GM18867 (cell line): ENCODE results near the gene SLC9A7.
"Not testable (repeated sequence)": the region's sequence is repeated elsewhere in the genome, so short reads cannot be mapped to it uniquely, and the experiment has no call there.

ENCODE experiments used
- ATAC-seq: cut with Tn5 transposase; IDR thresholded peaks from one replicate; pipeline ENCODE4 v1.9.1; 2021; ENCODE audit warnings: mild to moderate bottlenecking, moderate library complexity; ENCODE audit not compliant: unreplicated experiment

Gene SLC9A7

GRCh38 chrX:46754586-46755061, 4.3 kb downstream of the SLC9A7 start:
- peak; percentile 35 for ATAC-seq

GRCh38 chrX:46754036-46754435, 4.9 kb downstream of the SLC9A7 start:
- ATAC-seq, result no peak

- ATAC-seq, result no peak
These were observed 8.0 kb downstream of the SLC9A7 start for GRCh38 chrX:46750889-46751288.

GRCh38 chrX:46744009-46744408, 14.9 kb downstream of the SLC9A7 start:
- ATAC-seq, result no peak

GRCh38 chrX:46743046-46743445, 15.9 kb downstream of the SLC9A7 start:
- ATAC-seq, result no peak

GRCh38 chrX:46739736-46740135, 19.2 kb downstream of the SLC9A7 start:
- ATAC-seq, result no peak

GRCh38 chrX:46737462-46737861, 21.5 kb downstream of the SLC9A7 start:
- no peak for ATAC-seq

GRCh38 chrX:46737041-46737440, 21.9 kb downstream of the SLC9A7 start:
- ATAC-seq, result no peak

- no peak for ATAC-seq
These were observed 23.3 kb downstream of the SLC9A7 start for GRCh38 chrX:46735622-46736021.

- ATAC-seq, result no peak
These were observed 25.7 kb downstream of the SLC9A7 start for GRCh38 chrX:46733226-46733625.

GRCh38 chrX:46730765-46731164, 28.2 kb downstream of the SLC9A7 start:
- ATAC-seq, result no peak

- ATAC-seq, result no peak
These were observed 31.5 kb downstream of the SLC9A7 start for GRCh38 chrX:46727441-46727840.

GRCh38 chrX:46723569-46723927, 35.4 kb downstream of the SLC9A7 start:
- ATAC-seq, result not testable (repeated sequence)

- no peak for ATAC-seq
These were observed 36.0 kb downstream of the SLC9A7 start for GRCh38 chrX:46722742-46723568.

GRCh38 chrX:46716796-46717195, 42.1 kb downstream of the SLC9A7 start:
- no peak for ATAC-seq

GRCh38 chrX:46715997-46716396, 42.9 kb downstream of the SLC9A7 start:
- ATAC-seq, result no peak

GRCh38 chrX:46715530-46715929, 43.4 kb downstream of the SLC9A7 start:
- ATAC-seq, result no peak

- ATAC-seq, result peak; percentile 69
These were observed 45.0 kb downstream of the SLC9A7 start for GRCh38 chrX:46713672-46714490.

- ATAC-seq, result no peak
These were observed 46.2 kb downstream of the SLC9A7 start for GRCh38 chrX:46712764-46713163.

GRCh38 chrX:46710927-46711623, 47.8 kb downstream of the SLC9A7 start:
- peak; percentile 48 for ATAC-seq

GRCh38 chrX:46710425-46710824, 48.5 kb downstream of the SLC9A7 start:
- ATAC-seq, result no peak
